Tibial nerve (tissue), 4 donors: ENCODE results near the gene TC2N.

Experiments used
- CTCF ChIP-seq, 5 experiments: fragments of 200-600 bp in 3 of 5; fragments of 450-650 bp in 2 of 5; sonication (generic) in 3 of 5; IDR thresholded peaks; one replicate each; pipeline ENCODE4 v1.5.1; 2016 to 2019; ENCODE audit warnings: antibody characterized with exemption in 5 of 5, mild to moderate bottlenecking in 3 of 5, moderate library complexity in 2 of 5
- EP300 ChIP-seq, 2 donors: sonication (generic); formaldehyde crosslinking; IDR thresholded peaks; one replicate each; pipeline ENCODE4 v1.6.1; 2017; ENCODE audit warnings: antibody characterized with exemption in 2 of 2, mild to moderate bottlenecking in 1 of 2

GRCh38 chr14:91884664-91885063, 17.3 kb upstream of the TC2N start:
- TF ChIP-seq EP300 (IDR thresholded peaks at IDR 0.05) (no peak), CTCF (IDR thresholded peaks at IDR 0.05) (no peak)
